CD4-positive, alpha-beta T cell (primary cell): ENCODE data around the gene MTMR2. TPM values are rescaled to one million over a fixed set of nuclear protein-coding genes. Genes with fewer than 3 reads are reported as not detected.

Experiments
- ATAC-seq: fragments of 200-7000 bp; cut with Tn5 transposase; one replicate; pipeline ENCODE4 v1.10.0; 2022; ENCODE audit warnings: mild to moderate bottlenecking; ENCODE audit not compliant: poor library complexity
- CTCF ChIA-PET: fragments of 350-600 bp; sonication (Branson Sonifier 250); formaldehyde crosslinking; loops from one replicate; lab custom pipeline; 2021; ENCODE audit warnings: antibody characterized with exemption, inconsistent platforms; lab: Charles Lee
- POLR2A ChIA-PET: fragments of 350-600 bp; sonication (Branson Sonifier 250); formaldehyde crosslinking; loops from one replicate; lab custom pipeline; 2021; ENCODE audit warnings: antibody characterized with exemption, inconsistent platforms; lab: Charles Lee
- DNase-seq, 14 experiments: peaks; one replicate each; pipeline ENCODE4 v3.0.0-alpha.2; 2013 to 2020; ENCODE audit warnings: mixed read lengths in 2 of 14
- H3K27ac ChIP-seq, 2 donors: one replicate each; pipeline versions ENCODE4 v1.5.1 to v1.7.0; 2013; ENCODE audit warnings: low read length in 2 of 2, low read depth in 1 of 2, mild to moderate bottlenecking in 1 of 2
- H3K27me3 ChIP-seq, 2 experiments: 1 replicate in 1 of 2; 2 replicates in 1 of 2; pipeline versions ENCODE4 v1.6.1 to v1.7.0; 2013; ENCODE audit warnings: low read length in 2 of 2, control low read depth in 1 of 2, mild to moderate bottlenecking in 1 of 2, moderate library complexity in 1 of 2; ENCODE audit not compliant: insufficient read depth in 2 of 2, control insufficient read depth in 1 of 2
- H3K36me3 ChIP-seq: one replicate; pipeline ENCODE4 v1.6.1; 2013; ENCODE audit warnings: low read length, control low read depth; ENCODE audit not compliant: insufficient read depth
- H3K4me1 ChIP-seq: one replicate; pipeline ENCODE4 v1.6.1; 2013; ENCODE audit warnings: low read length, control low read depth; ENCODE audit not compliant: insufficient read depth
- H3K4me3 ChIP-seq: one replicate; pipeline ENCODE4 v1.5.1; 2013; ENCODE audit warnings: mild to moderate bottlenecking, low read length, moderate library complexity
- H3K9me3 ChIP-seq, 2 experiments: 1 replicate in 1 of 2; 2 replicates in 1 of 2; pipeline versions ENCODE4 v1.6.1 to v1.7.0; 2013; ENCODE audit warnings: low read length in 2 of 2, mild to moderate bottlenecking in 2 of 2, control low read depth in 1 of 2, moderate library complexity in 1 of 2; ENCODE audit not compliant: control insufficient read depth in 1 of 2, insufficient read depth in 1 of 2
- H3K27ac Mint-ChIP-seq: one replicate; pipeline ENCODE4 v1.8.0; 2020; ENCODE audit warnings: mixed read lengths
- H3K27me3 Mint-ChIP-seq: one replicate; pipeline ENCODE4 v1.8.0; 2021; ENCODE audit warnings: mixed read lengths
- H3K36me3 Mint-ChIP-seq: one replicate; pipeline ENCODE4 v1.8.0; 2021; ENCODE audit warnings: low read depth, mixed read lengths
- H3K4me1 Mint-ChIP-seq: one replicate; pipeline ENCODE4 v1.8.0; 2021; ENCODE audit warnings: low read depth, mixed read lengths
- H3K4me3 Mint-ChIP-seq: one replicate; pipeline ENCODE4 v1.8.0; 2020; ENCODE audit warnings: mild to moderate bottlenecking, mixed read lengths
- H3K9me3 Mint-ChIP-seq: one replicate; pipeline ENCODE4 v1.8.0; 2020; ENCODE audit warnings: mixed read lengths
- CTCF ChIP-seq: fragments of 200-600 bp; IDR thresholded peaks from one replicate; pipeline ENCODE4 v1.8.0; 2022; ENCODE audit warnings: antibody characterized with exemption, mild to moderate bottlenecking
- intact Hi-C, 2 experiments: fragments of 100-400 bp; cut with DNase I in 1 of 2; cut with micrococcal nuclease in 1 of 2; formaldehyde crosslinking; loops; one replicate each; pipeline versions ENCODE4 v1.15.1 to v1.9.0; 2023 to 2025; cut with DNase I, micrococcal nuclease
- total RNA-seq, 174 experiments: library from RNA in 2 of 174; stranded (reverse) in 2 of 174; gene quantifications; one replicate each; pipeline ENCODE4 v1.2.3 and lab custom pipeline; 2021 to 2026

MTMR2 gene
- total RNA-seq, 2 experiments from 2014 or later, result 6.6 to 6.9 TPM

DNA sequence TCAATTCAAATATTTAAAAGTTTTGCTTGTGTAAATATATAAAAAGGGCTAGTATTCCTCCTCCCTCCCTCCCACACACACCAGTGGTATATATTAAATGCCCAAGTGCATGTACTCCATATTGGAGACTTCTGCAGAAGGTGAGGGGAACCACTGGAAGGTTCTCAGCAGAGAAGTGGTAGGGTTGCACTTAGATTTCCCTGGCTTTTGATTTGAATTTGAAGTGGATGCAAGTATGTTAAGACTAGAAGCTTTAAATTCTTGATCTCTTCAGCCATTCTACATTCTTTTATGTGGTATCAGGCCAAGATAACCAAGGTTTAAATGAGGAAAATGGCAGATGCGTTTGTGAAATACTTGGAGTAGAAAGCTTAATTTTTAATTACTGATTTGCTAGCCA lies 90.5 kb downstream of the MTMR2 start:
- ChIA-PET CTCF (no interaction called here), POLR2A (no interaction called here)
- no peak for ATAC-seq
- Mint-ChIP-seq H3K4me3 (no peak overlapping the region), H3K4me1 (no peaks in the 10 kb centered on the region), H3K36me3 (peaks cover 71% of the 10 kb centered on the region), H3K27ac (no peak overlapping the region), H3K27me3 (no peaks in the 10 kb centered on the region), H3K9me3 (no peaks in the 10 kb centered on the region)
- H3K27me3 ChIP-seq, result no peaks in the 10 kb centered on the region
- H3K4me3 ChIP-seq, result no peak overlapping the region
- TF ChIP-seq CTCF, result no peak
- intact Hi-C loops, result no loop called here
- no peaks in the 10 kb centered on the region for H3K9me3 ChIP-seq
- no peak overlapping the region for H3K27ac ChIP-seq
- no peak for DNase-seq
- peaks cover 56% of the 10 kb centered on the region for H3K36me3 ChIP-seq
- H3K4me1 ChIP-seq, result no peaks in the 10 kb centered on the region

- intact Hi-C loops, result no loop called here
- Mint-ChIP-seq H3K9me3 (no peaks in the 10 kb centered on the region), H3K27ac (no peak overlapping the region), H3K4me3 (no peak overlapping the region), H3K4me1 (no peaks in the 10 kb centered on the region), H3K27me3 (no peaks in the 10 kb centered on the region), H3K36me3 (peaks cover 74% of the 10 kb centered on the region)
- Histone ChIP-seq H3K27ac (no peak overlapping the region), H3K27me3 (no peaks in the 10 kb centered on the region), H3K36me3 (peaks cover 56% of the 10 kb centered on the region), H3K4me3 (no peak overlapping the region), H3K4me1 (no peaks in the 10 kb centered on the region), H3K9me3 (no peaks in the 10 kb centered on the region)
- POLR2A ChIA-PET, result interaction anchor here (0.9 kb wide), 1 partner anchor 43 kb away, joined by 5 read pairs; the partner anchor contains the start of genes CEP57 and FAM76B
- no peak for TF ChIP-seq CTCF
- no peak for ATAC-seq
- no peak for DNase-seq
- CTCF ChIA-PET, result no interaction called here
Observed at GRCh38 chr11:95832763-95833162, 91.1 kb downstream of the MTMR2 start.

GRCh38 chr11:95831198-95831883 lies 92.6 kb downstream of the MTMR2 start:
- Mint-ChIP-seq H3K27ac (no peak overlapping the region), H3K4me3 (no peak overlapping the region), H3K36me3 (peaks cover 78% of the 10 kb centered on the region), H3K27me3 (no peaks in the 10 kb centered on the region), H3K9me3 (no peaks in the 10 kb centered on the region), H3K4me1 (no peaks in the 10 kb centered on the region)
- TF ChIP-seq CTCF, result no peak
- CTCF ChIA-PET, result no interaction called here
- Histone ChIP-seq H3K36me3 (peaks cover 58% of the 10 kb centered on the region), H3K27me3 (no peaks in the 10 kb centered on the region), H3K9me3 (no peaks in the 10 kb centered on the region), H3K4me1 (no peaks in the 10 kb centered on the region), H3K27ac (no peak overlapping the region), H3K4me3 (no peak overlapping the region)
- POLR2A ChIA-PET, result interaction anchor here (0.6 kb wide), 1 partner anchor 573 kb away, joined by 3 read pairs; no protein-coding TSS in a partner anchor
- intact Hi-C loops, result no loop called here
- ATAC-seq (no peak), DNase-seq (no peak)
